Adipose tissue (tissue), 3 donors: ENCODE results near the gene FAM124B. TPM values are rescaled to one million over a fixed set of nuclear protein-coding genes. Genes with fewer than 3 reads are reported as not detected.

Experiments used
- H3K27ac ChIP-seq: one replicate; pipeline ENCODE4 v1.5.1; 2013; ENCODE audit warnings: low read depth, low read length
- WGBS, 3 donors: extraction: QIAGEN DNeasy Blood & Tissue Kit; methylation state at CpG; one replicate each; pipeline ENCODE4 v1.1.7; 2013; 5-methylcytosine and 5-hydroxymethylcytosine counted together
- polyA plus RNA-seq, 3 donors: library from polyadenylated mRNA; stranded (reverse); fragments of 200-250 nt; gene quantifications; one replicate each; pipeline ENCODE4 v1.2.3, GENCODE V29; 2013
- donor health status: healthy with polysubstance abuse.
- donor health status: Bipolar disorder and iron deficiency.
- donor health status: healthy.

FAM124B gene
- polyA plus RNA-seq, 3 donors, result 0.48 to 2.0 (median 1.8) TPM

DNA sequence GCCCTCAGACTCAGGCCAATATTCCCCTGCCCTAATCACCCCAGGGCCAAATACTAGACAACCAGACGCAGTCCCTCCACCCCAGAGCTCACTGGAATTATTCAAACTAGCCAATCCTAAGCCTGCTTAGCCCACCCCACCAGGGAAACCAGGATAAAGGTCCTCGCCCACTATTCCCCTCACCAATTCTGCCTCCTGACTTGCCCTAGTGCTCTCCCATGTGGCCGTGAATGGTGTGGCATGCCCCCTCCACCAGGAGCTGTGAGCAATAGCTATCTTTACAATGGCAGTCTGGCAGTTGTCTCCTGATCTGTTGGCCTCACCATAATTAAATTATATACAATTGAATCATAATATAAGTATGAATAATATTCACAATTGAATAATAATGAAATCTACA is 42.3 kb downstream of the FAM124B start:
- H3K27ac ChIP-seq, result no peak overlapping the region
- whole genome bisulfite sequencing, 3 donors, result 74 to 86% (median 75%) methylated on average over 3 of the region's 3 CpGs

DNA sequence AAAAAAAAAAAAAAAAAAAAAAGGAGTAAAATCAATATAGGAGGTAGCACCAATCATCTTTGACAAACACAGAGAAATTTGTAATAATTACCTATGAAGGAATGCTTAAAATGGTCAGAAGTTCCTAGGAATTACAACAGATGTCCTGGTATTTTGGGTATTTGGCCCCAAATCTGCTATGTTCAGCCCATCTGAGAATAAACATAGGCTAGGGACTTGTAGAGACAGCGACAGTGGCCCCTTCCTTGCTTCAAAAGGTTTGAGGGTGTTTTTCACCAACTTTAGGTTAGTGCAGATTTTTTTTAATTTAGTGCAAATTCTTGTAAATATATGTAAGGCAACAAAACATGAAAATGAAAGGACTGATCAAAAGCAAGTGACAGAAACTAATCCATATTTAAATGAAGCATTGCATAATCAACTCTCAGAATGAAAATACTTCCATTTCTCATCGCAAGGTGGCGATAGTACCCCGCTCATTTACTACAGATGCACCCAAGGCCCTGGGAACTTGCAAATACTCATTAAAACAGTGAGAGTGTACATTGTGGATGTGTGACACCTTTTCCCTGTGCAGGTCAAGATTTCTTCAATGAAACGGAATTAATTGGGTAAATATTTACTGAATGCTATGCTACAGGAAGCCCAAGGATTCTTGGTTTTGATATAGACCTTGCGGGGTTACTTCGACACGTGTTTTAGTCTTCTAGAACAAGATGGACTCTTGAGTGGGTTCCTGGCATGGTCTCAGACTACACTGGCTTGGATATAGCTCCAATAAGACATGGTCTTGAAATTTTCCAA is 44.6 kb downstream of the FAM124B start:
- no peak overlapping the region for H3K27ac ChIP-seq
- 48 to 49% (median 48%) methylated on average over 8 of the region's 8 CpGs for WGBS, 3 donors

DNA sequence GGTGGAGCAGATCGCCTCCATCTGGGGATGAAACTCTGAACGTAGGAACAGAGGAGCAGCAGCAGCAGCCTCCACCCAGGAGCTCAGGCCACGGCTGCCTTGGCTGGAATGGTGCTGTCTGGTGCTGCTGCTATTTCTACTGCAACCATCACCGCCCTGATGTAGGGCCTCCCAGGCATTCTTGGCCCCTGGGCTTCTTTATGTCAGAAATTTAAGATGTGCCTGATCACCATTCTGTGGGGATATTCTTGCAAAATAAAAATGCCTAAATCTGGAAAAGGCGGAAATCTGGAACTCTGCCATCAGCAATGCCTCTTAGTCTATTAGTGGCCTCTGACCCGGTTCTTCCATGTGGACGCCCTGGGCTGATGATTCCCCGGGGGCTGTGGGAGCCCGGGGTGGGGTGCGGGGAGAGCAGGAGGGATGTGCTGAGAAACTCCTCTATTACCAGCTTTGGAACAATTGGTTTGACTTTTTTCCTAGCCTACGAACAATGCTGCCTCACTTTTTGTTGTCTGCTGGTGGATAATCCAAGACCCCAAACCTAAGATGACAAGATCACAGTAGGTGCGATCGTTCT is 47.2 kb downstream of the FAM124B start:
- H3K27ac ChIP-seq, result no peak overlapping the region
- 60 to 69% (median 65%) methylated on average over 13 of the region's 13 CpGs for WGBS, 3 donors

GRCh38 chr2:224350703-224351102 is 51.2 kb downstream of the FAM124B start:
- no peak overlapping the region for H3K27ac ChIP-seq
- WGBS, 3 donors, result 94 to 98% (median 97%) methylated on average over 1 of the region's 1 CpG

- no peak overlapping the region for H3K27ac ChIP-seq
Measured at GRCh38 chr2:224349396-224349795, 52.5 kb downstream of the FAM124B start.

DNA sequence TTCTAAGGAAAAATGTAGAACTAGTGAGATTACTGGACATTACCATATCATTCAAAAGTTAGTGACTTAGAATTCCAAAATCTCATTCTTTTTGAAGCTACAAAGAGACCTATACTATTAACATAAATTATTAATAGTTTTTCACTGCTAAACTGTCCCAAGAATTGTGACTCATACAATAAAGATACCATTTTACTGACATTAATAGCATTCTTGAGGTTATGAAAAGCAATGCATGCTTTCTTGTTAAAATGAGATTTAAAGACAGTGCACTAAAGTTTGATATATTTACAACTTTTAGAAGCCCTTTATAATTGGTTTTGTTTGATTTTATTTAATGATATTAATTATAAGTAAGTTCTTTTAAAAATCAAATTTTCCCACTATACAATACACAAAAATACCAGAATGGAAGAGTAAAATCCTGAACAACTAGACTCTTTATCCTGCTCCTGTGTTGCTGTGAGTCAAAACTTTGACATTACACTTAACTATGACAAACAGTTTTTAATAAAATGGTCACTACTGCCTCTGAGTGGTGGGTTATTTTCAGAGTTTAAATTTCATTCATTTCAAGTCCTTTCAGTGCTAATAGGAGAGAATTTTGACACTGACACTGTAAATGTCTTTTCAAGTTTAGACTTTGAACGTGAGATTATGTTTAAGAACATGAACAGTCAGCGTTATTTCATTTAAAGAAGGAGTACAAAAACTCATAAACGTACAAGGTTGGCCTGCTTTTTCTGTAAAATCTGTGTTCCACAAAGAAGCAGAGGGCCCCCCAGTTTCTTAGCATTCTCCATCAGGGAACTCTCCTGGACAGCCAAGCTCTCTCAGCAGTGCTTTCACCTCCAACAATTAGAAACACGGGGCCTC is 54.5 kb downstream of the FAM124B start:
- H3K27ac ChIP-seq, result no peak overlapping the region
- 77 to 82% (median 80%) methylated on average over 4 of the region's 4 CpGs for WGBS, 3 donors

DNA sequence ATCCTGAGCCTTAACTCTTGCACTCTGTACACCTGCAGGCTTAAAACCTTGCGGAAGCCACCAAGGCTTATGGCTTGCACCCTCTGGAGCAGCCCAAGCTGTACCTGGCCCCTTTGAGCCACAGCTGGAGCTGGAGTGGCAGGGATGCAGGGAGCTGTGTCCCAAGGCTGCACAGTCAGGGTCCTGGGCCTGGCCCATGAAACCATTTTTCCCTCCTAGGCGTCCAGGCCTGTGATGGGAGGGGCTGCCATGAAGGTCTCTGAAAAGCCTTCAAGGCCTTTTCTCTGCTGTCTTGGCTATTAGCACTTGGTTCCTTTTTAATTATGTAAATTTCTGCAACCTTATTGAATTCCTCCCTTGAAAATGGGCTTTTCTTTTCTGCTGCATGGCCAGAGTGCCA is 56.4 kb downstream of the FAM124B start:
- H3K27ac ChIP-seq, result no peak overlapping the region
- WGBS, 3 donors, result 70 to 94% (median 85%) methylated on average over 2 of the region's 2 CpGs

DNA sequence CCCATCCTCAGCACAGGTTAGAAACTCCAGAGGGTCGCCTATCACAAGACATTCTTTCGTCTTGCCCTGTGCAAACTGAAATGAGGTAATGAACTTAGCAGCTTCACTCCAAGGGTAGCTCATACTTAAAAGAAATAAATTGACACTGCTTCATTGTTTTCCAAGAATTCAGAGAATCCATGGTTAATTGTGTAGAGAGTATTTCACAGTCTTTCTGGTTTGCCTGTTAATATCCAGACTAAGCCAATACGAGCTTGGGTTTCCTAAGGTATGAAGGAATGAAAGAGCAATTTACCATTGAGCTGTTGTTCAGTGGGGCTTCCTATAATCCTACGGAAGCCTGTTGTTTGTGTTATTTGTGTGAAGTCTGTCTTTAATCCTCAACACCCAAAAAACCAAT is 58.7 kb downstream of the FAM124B start:
- H3K27ac ChIP-seq, result no peak overlapping the region
- 40 to 80% (median 73%) methylated on average over 4 of the region's 4 CpGs for WGBS, 3 donors

DNA sequence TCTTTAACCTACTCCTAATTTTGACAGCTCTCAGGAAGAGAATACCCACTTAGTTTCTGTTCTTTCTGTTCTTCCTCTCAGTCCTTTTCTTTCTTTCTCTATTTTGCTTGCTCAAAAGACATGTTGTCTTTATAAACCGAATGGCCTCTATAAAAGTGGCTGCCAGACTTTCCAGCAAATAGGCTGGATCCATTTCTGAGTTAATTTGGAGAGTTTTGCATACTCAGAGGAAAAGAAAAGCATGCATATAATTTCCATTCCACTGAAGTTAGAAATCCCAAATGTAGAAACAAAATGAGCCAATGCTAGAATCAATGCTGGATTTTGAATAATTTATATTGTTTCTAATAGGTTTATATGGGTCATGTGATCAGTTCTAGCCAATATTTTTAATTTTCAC is 65.9 kb downstream of the FAM124B start:
- WGBS, 3 donors, result 61 to 69% (median 67%) methylated on average over 1 of the region's 1 CpG
- H3K27ac ChIP-seq, result no peak overlapping the region

DNA sequence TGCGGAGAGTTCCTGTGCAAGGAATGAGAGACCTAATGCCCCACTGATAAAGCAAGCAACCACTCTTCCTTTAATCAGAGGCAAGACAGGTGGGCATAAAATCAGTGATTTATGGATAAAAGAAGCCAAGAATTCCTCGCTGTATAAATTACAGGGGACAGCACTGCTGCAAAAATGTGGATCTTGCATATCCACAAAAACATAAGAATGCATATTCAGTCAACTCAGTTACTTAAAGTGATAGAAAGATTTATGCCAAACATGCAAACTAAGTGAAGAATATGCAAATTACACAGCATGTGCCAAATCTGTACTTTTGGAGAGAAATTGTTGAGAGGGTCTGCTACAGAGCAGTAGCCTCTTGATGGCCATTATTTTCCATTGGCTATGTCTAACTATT is 67.2 kb downstream of the FAM124B start:
- WGBS, 3 donors, result 58 to 67% (median 66%) methylated on average over 2 of the region's 2 CpGs
- no peak overlapping the region for H3K27ac ChIP-seq

- no peak overlapping the region for H3K27ac ChIP-seq
- WGBS, 3 donors, result 65 to 80% (median 72%) methylated on average over 6 of the region's 6 CpGs
Measured at GRCh38 chr2:224333726-224334482, 68.0 kb downstream of the FAM124B start.

GRCh38 chr2:224331698-224332097 is 70.2 kb downstream of the FAM124B start:
- no peak overlapping the region for H3K27ac ChIP-seq
- 66 to 79% (median 69%) methylated on average over 8 of the region's 8 CpGs for WGBS, 3 donors

GRCh38 chr2:224328798-224329197 is 73.1 kb downstream of the FAM124B start:
- WGBS, 3 donors, result 61 to 89% (median 86%) methylated on average over 3 of the region's 3 CpGs
- H3K27ac ChIP-seq, result no peak overlapping the region

Other genes starting within 250 kb of the FAM124B start
- gene CUL3, start 183.3 kb upstream of the FAM124B start, polyA plus RNA-seq, result 10 to 100 TPM; 27.2 to 62.5 (median 40.2) TPM